SK-N-MC (cell line): Measurements from ENCODE around the gene FLNB.

Experiments
- EZH2 ChIP-seq: fragments of 200-600 bp; sonication (generic); IDR thresholded peaks from one replicate; pipeline ENCODE4 v1.6.1; 2017; ENCODE audit warnings: antibody characterized with exemption
- FOXP2 ChIP-seq: optimal IDR thresholded peaks from 2 replicates; pipeline ENCODE3; 2011; ENCODE audit warnings: mild to moderate bottlenecking, moderate library complexity; ENCODE audit not compliant: insufficient read depth; ENCODE audit errors: extremely low read length, control extremely low read depth
- POLR2AphosphoS5 ChIP-seq: IDR thresholded peaks from 2 replicates; pipeline ENCODE4 v1.6.1; 2012; ENCODE audit warnings: mild to moderate bottlenecking, low read depth, low read length, borderline replicate concordance

DNA sequence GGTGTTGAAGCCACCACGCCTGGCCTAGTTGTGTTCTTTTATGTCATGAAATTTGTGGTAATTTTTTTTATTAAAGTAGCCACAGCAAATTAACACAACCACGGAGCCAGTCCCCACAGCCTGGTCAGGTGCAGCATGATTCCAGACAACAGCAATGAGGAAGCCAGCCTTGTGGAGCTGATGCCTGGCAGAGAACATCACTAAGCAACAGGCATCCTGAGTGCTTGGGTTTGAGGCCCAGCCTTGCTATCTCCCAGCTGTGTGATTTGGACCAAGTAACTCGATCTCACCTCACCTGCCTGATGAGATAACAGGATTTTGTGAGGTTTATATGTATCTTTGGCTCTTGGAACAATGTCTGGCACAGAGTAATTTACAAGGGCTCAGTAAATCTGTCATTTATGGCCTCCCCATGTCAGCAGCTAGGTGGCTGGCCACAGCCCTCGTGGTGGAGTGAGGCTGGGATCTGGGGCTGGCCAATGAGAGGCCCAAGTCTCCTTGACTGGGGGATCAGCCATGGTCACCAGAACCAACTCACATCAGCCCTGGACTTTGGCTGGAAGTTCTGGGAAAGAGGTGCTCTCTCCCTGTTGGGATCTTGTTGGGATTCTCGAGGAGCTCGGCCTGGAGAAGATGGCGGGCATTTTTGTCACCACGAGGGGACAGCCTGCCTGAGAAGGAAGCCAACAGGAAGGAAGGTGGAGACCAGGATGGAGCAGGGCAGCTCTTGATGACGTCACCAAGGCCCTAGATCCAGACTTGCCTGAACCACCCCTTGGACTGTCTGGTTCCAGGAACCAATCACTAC is 22.8 kb upstream of the FLNB start:
- TF ChIP-seq POLR2AphosphoS5 (no peak), EZH2 (no peak), FOXP2 (no peak)
